ENCODE results near the gene IQGAP2.

- TF ChIP-seq CTCF (IDR thresholded peaks at IDR 0.05) (no peak), POLR2A (IDR thresholded peaks at IDR 0.05) (no peak)
Observed at GRCh38 chr5:76415855-76416254, 12.8 kb downstream of the IQGAP2 start.
